ENCODE data around the gene CLINT1. TPM values are rescaled to one million over a fixed set of nuclear protein-coding genes. Genes with fewer than 3 reads are reported as not detected.
"Not testable (repeated sequence)": the region's sequence is repeated elsewhere in the genome, so short reads cannot be mapped to it uniquely, and the experiment has no call there.

CLINT1 gene
- total RNA-seq, 1 donor from 2014 or later: 48.6 TPM

DNA sequence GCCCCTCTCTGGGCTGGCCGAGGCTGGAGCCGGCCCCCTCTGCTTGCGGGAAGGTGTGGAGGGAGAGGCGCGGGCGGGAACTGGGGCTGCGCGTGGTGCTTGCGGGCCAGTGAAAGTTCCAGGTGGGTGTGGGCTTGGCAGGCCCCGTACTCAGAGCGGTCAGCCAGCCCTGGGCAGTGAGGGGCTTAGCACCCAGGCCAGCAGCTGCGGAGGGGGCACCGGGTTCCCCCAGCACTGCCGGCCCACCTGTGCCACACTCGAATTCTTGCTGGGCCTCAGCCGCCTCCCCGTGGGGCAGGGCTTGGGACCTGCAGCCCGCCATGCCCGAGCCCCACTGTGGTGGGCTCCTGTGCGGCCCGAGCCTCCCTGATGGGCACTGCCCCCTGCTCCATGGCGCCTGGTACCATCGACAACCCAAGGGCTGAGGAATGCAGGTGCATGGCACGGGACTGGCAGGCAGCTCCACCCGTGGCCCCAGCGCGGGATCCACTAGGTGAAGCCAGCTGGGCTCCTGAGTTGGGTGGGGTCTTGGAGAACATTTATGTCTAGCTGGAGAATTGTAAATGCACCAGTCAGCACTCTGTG is 27.9 kb upstream of the CLINT1 start:
- H3K27ac ChIP-seq (replicated peaks): no peak overlapping the region
- H3K4me3 ChIP-seq: no peak overlapping the region
- H3K9me3 ChIP-seq (replicated peaks): no peaks in the 10 kb centered on the region
- DNase-seq: no peak
- H3K4me1 ChIP-seq: no peaks in the 10 kb centered on the region
- H3K36me3 ChIP-seq: no peaks in the 10 kb centered on the region
- H3K27me3 ChIP-seq (ENCODE audit: low read depth): no peaks in the 10 kb centered on the region
- TF ChIP-seq, protein P1, sequence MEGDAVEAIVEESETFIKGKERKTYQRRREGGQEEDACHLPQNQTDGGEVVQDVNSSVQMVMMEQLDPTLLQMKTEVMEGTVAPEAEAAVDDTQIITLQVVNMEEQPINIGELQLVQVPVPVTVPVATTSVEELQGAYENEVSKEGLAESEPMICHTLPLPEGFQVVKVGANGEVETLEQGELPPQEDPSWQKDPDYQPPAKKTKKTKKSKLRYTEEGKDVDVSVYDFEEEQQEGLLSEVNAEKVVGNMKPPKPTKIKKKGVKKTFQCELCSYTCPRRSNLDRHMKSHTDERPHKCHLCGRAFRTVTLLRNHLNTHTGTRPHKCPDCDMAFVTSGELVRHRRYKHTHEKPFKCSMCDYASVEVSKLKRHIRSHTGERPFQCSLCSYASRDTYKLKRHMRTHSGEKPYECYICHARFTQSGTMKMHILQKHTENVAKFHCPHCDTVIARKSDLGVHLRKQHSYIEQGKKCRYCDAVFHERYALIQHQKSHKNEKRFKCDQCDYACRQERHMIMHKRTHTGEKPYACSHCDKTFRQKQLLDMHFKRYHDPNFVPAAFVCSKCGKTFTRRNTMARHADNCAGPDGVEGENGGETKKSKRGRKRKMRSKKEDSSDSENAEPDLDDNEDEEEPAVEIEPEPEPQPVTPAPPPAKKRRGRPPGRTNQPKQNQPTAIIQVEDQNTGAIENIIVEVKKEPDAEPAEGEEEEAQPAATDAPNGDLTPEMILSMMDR (IDR thresholded peaks at IDR 0.05; ENCODE audit: borderline replicate concordance): no peak
- intact Hi-C loops (cut with micrococcal nuclease): no loop called here

DNA sequence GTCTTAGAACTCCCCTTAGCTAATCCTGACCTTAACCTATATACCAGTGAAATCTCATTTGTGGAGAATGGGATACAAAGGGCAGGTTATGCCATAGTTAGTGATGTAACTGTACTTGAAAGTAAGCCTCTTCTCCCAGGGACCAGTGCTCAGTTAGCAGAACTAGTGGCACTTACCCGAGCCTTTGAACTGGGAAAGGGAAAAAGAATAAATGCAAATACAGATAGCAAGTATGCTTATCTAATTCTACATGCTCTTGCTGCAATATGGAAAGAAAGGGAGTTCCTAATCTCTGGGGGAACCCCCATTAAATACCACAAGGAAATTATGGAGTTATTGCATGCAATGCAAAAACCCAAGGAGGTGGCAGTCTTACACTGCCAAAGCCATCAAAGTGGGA is 26.1 kb upstream of the CLINT1 start:
- H3K9me3 ChIP-seq (replicated peaks); DNase-seq; H3K4me1 ChIP-seq; H3K4me3 ChIP-seq; intact Hi-C loops (cut with micrococcal nuclease); H3K27ac ChIP-seq (replicated peaks); H3K36me3 ChIP-seq; H3K27me3 ChIP-seq (ENCODE audit: low read depth): not testable (repeated sequence)

DNA sequence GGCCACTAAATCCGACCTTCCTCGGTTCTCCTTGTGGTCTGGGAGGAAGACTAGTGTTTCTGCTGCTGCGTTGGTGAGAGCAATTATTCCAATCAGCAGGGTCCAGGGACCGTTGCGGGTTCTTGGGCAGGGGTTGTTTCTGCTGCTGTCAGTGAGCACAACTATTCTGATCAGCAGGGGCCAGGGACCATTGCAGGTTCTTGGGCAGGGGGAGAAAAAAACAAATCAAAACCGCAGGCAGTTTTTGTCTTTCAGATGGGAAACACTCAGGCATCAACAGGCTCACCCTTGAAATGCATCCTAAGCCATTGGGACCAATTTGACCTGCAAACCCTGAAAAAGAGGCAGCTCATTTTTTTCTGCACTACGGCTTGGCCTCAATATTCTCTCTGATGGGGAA is 22.6 kb upstream of the CLINT1 start:
- DNase-seq; H3K36me3 ChIP-seq; H3K27ac ChIP-seq (replicated peaks); H3K27me3 ChIP-seq (ENCODE audit: low read depth); H3K4me3 ChIP-seq; intact Hi-C loops (cut with micrococcal nuclease); H3K4me1 ChIP-seq: not testable (repeated sequence)
- peaks cover 17% of the 10 kb centered on the region for H3K9me3 ChIP-seq (replicated peaks)

DNA sequence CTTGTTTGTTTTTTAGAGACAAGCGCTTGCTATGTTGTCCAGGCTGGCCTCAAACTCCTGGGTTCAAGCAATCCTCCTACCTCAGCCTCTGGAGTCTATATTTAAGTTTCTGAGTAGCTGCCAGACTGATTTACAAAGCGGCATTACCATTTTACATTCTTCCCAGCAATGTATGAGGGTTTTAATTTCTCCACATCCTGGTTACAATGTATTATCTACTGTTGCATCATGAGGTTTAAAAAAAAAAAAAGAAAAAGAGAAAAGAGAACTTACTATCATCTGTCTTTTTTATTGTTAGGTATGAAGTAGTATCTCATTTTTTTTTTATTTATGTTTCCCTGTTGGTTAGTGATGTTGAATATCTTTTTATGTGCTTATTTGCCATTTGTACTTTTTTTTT is 18.9 kb upstream of the CLINT1 start:
- H3K4me1 ChIP-seq: no peaks in the 10 kb centered on the region
- DNase-seq: no peak
- H3K9me3 ChIP-seq (replicated peaks): peaks cover 17% of the 10 kb centered on the region
- H3K27ac ChIP-seq (replicated peaks): no peak overlapping the region
- H3K27me3 ChIP-seq (ENCODE audit: low read depth): no peaks in the 10 kb centered on the region
- intact Hi-C loops (cut with micrococcal nuclease): no loop called here
- TF ChIP-seq, protein P1 (IDR thresholded peaks at IDR 0.05; ENCODE audit: borderline replicate concordance): no peak
- H3K36me3 ChIP-seq: no peaks in the 10 kb centered on the region
- H3K4me3 ChIP-seq: no peak overlapping the region

DNA sequence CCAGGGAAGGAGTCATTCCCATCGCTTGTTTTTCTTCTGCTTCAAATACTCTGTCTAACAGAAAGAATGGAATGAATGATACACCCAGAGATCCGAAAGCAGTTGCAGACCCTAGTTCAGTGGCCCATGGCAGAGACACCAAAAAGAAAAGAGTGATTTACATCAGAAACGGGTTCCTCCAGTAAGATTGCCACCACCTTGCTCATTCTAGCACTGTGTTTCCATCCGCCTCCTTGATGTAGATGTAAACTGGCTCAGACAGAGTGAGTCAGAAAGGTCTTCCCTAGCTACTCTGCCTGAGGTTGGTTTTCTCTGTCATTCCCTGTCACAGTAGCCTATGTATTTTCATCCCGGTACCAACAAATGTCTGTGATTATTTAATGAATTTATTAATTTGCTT is 15.9 kb upstream of the CLINT1 start:
- H3K9me3 ChIP-seq (replicated peaks): peaks cover 5% of the 10 kb centered on the region
- no peaks in the 10 kb centered on the region for H3K27me3 ChIP-seq (ENCODE audit: low read depth)
- H3K36me3 ChIP-seq: no peaks in the 10 kb centered on the region
- no peak for DNase-seq
- TF ChIP-seq, protein P1 (IDR thresholded peaks at IDR 0.05; ENCODE audit: borderline replicate concordance): no peak
- no peak overlapping the region for H3K4me3 ChIP-seq
- H3K27ac ChIP-seq (replicated peaks): no peak overlapping the region
- no peaks in the 10 kb centered on the region for H3K4me1 ChIP-seq
- intact Hi-C loops (cut with micrococcal nuclease): no loop called here

DNA sequence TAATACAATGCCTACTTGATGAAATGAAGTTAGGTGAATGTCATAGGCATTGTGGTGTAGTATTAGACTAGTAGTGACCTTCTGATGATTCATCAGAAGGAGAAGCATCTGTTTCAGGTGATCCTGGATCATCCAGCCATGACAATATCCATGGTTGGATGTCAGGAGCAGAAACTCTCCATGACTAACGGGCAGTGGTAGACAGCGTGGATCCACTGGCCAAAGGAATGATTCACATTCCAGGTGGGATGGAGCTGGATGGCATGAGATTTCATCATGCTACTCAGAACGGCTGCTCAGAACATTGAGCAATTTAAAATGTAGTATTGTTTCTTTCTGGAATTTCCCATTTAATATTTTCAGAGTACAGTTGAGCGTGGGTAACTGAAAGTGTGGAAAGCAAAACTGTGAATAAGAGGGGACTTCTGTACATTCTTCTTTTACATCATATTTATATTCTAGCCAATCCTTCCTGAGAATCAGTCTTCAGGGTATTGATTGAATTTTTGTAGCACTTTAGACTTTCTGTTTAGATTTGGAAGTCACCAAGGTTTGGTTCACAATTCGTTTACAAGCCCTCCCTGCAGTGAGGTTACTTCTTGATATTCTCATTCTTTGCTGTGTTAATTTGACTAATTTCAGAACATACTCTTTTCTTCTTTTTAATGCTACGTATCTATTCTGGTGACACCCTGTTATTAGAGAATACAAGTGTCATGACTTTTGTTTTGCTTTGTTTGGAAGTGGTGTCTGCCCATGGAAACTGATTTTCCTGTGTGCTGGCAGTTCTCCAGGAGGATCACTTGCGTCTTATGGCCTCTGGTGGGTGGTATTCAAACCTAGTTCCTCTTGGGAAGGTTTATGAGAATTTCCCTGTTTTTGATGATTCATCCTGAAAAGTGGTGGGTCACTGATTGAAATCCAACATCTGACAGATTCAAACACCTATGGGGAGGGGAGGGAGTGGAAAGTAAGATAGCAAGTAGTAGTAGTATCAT is 12.2 kb upstream of the CLINT1 start:
- H3K4me1 ChIP-seq: no peaks in the 10 kb centered on the region
- no peak overlapping the region for H3K4me3 ChIP-seq
- intact Hi-C loops (cut with micrococcal nuclease): no loop called here
- TF ChIP-seq, protein P1 (IDR thresholded peaks at IDR 0.05; ENCODE audit: borderline replicate concordance): no peak
- no peak for DNase-seq
- no peak overlapping the region for H3K27ac ChIP-seq (replicated peaks)
- no peaks in the 10 kb centered on the region for H3K36me3 ChIP-seq
- no peaks in the 10 kb centered on the region for H3K27me3 ChIP-seq (ENCODE audit: low read depth)
- no peaks in the 10 kb centered on the region for H3K9me3 ChIP-seq (replicated peaks)

All from left ventricle myocardium inferior (tissue), 1 donor.